HG03103 (cell line): ENCODE measurements around the gene MLPH.

ENCODE experiments used
- ATAC-seq: cut with Tn5 transposase; IDR thresholded peaks from one replicate; pipeline ENCODE4 v1.9.1; 2021; ENCODE audit warnings: low read depth; ENCODE audit not compliant: unreplicated experiment

Gene MLPH

DNA sequence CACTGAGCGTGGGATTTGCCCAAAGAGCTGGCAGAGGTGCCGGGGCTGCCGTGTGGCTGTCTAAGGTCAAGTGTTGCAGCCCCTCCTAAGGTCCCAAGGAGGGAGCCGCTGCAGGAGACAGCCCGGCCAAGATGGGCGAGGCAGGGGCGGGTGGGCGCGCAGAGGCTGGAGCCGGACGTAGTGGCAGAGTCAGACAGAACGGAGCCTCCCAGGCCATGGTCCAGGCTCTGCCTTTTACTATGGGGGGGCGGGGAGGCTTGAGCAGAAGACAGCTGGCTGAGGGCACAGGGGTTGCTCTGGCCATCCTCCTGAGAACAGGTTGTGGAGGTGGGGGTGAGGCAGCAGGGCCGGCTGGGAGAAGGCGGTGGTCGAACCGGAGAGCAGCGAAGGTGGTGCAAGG is 51.9 kb downstream of the MLPH start:
- no peak for ATAC-seq

DNA sequence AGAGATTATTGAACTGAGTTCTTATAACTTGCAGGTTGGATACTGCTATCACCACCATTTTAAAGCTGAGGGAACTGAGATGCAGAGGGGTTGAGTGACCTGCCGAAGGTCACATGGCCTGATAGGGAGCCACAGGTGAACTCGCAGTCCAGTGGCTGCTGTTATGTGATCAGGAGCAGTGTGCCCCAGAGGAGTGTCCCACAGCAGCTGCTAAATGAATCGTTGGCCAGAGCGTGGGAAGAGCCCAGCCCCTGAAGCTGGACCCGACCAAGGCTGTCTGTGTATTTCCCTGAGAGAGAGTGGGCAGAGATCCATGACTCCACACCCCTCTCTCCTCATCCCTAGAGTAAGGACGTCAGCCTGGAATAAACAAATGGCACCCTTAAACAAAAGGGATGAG is 52.6 kb downstream of the MLPH start:
- no peak for ATAC-seq

DNA sequence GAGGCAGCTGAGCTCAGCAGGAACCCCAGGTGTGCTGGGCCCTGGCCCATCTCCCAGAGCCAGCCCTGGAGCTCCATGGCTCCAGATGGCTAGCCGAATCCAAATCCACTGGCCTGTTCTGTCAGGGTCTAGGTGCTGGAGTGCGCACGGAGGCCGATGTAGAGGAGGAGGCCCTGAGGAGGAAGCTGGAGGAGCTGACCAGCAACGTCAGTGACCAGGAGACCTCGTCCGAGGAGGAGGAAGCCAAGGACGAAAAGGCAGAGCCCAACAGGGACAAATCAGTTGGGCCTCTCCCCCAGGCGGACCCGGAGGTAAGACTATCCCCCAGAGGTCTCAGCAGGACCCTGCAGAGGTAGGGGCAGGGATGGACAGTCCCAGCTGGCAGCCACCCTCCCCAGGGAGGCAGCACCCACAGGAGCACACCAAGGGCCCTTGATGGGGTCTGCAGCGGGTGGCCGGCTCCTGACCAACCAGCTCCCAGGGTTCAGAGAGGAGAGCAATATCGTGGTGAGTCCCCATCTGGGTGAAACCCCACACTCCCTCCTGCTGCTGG is 53.2 kb downstream of the MLPH start:
- no peak for ATAC-seq

DNA sequence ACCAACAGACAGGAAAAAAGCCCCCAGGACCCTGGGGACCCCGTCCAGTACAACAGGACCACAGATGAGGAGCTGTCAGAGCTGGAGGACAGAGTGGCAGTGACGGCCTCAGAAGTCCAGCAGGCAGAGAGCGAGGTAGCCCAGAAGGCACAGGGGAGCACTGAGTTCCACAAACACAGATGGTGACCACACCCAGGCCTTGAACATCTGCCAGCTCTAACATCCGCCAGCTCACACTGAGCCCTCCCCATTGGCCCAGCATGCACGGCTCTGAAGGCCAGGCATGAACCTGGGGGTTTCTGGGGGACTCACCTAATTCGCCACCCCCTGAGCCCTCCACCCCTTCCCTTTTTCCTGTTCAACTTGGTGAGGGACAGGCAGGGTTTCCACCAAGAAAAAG is 53.8 kb downstream of the MLPH start:
- ATAC-seq, result no peak

DNA sequence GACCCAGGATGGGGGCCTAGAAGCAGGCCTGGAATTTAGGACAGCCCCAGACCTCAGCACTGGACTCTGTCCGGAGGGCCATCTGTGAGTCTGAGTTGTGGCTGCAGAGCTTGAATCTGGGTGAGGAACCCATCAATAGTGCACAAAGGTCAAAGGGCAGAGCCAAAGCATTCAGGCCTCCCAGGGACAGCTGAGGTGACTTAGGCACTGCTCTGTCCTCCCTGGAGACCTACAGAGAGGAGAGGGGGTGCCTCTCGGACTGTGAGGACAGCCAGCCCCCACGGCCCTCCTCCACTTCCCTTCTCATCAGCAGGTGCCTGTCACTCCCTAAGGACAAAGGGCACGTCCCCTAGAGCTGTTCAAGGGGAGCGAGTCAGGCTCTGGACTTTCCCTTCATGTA is 54.2 kb downstream of the MLPH start:
- no peak for ATAC-seq

DNA sequence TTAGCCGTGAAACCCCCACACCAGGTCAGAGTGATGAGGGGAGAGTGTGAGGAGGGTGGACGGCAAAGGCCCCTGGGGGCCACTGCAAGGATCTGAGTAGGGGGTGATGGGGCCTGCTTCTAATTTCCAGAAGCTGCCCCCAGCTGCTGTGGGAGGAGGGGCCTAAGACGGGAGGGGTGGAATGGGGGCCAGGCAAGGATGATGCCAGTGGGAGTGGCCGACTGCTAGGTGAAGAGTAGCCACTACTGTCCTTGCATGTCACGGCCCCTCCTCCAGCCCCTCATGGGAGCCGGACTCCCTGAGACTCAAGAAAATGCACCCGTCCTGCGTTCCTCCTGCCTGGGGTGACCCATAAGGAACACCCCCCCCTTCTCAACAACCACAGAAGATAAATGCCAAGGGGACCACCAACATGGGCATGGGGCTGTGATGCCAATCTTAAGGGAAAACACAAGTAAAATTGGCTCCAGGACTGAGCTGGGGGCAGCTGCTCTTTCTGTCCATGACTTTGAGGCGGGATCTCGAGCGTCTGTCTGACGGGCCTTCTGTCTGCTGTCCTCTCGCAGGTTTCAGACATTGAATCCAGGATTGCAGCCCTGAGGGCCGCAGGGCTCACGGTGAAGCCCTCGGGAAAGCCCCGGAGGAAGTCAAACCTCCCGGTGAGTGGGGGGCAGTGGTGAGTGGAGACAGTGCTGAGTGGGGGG is 55.1 kb downstream of the MLPH start:
- no peak for ATAC-seq

DNA sequence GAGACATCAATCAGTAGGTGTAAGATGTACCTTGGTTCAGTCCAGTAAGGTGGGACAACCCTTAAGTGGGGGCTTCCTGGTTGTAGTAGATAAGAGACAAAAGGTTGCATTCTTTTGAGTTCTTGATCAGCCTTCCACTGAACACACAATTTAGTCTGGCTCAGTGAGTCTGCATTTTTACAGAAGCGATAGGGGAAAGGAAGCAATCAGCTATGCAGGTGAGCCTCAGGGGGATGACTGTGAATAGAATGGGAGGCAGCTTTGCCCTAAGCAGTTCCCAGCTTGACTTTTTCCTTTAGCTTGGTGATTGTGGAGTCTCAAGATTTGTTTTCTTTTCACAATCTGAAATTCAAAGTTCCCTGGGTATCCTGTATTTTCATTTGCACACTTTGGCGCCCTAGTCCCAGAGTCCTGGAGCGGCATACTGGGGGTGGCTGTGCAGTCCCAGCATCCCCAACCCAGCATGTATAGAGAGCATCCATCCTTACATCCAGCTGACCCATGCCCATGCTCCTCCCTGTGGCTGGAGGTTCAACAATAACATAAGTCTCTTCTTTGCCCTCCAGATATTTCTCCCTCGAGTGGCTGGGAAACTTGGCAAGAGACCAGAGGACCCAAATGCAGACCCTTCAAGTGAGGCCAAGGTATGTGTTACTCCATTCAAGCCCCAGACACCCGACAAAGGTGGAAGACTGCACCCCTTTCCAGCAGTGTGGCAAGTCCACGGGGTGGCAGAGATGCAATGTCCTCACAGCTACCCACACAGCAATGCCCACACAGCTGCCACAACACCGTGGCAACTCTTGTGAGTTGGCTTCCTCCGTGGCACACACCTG is 59.2 kb downstream of the MLPH start:
- no peak for ATAC-seq

DNA sequence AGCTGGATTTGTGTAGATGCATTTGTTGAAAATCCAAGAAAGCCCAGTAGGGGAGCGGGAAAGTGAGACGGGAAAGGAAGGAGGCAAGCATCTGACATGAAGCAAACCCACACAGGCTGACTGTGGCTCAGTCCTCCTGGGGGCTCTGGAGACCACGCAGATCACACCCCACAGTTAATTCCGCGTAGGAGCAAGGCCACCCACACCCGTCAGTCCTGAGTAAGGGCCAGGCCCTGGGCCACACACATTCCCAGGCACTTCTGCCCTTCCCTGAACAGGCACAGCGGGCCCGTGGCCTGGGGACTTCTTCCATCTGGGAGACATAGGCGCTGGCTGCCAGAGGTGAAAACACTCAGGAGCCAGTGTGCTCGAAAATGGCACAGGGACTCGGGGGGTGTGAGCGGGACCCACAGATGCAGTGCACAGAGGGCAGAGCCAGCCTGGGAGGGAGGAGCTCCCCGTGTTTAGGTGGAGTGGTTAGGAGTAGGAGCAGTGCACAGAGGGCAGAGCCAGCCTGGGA is 59.9 kb downstream of the MLPH start:
- no peak for ATAC-seq

DNA sequence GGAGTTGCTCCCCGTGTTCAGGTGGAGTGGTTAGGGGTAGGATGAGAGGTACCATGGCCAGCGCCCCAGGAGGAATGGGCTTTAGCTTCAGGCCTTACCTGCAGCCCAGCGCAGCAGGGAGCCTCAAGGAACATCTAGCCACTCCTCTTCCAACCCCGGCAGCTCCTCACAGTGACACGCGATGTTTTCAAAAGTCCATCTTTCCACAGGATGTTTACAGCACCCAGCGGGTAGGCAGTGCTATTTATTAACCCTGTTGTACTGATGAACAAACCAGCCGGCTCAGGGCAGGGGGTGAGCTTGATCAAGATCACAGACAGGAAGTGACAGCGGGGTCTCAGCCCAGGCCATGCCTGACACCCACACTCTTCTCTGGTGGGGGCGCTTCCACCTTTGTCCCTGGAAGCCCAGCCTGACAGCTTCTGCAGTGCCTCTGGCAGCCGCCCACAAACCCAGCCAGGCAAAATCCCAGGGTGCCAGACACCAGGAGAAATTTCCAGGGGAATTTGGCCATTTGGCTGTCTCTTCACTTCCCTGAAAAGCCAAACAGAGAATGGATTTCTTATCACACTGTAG is 60.9 kb downstream of the MLPH start:
- no peak for ATAC-seq

DNA sequence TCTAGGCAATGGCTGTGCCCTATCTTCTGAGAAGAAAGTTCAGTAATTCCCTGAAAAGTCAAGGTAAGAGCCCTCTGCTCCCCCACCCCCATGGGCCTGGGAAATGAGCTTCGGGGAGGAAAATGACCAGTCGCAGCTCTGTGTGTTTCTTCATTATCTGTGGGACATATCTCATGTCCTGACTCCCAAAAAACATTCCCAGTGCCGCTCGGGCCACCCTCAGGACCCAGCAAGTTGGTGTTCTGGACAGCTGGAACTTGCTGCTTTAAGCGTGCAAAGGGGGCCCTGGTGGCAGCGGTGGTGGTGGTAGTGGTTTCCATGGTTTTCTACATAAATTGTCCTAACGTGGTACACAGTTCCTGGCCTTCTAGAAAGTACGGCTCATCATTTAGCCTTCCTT is 62.2 kb downstream of the MLPH start:
- ATAC-seq, result no peak

DNA sequence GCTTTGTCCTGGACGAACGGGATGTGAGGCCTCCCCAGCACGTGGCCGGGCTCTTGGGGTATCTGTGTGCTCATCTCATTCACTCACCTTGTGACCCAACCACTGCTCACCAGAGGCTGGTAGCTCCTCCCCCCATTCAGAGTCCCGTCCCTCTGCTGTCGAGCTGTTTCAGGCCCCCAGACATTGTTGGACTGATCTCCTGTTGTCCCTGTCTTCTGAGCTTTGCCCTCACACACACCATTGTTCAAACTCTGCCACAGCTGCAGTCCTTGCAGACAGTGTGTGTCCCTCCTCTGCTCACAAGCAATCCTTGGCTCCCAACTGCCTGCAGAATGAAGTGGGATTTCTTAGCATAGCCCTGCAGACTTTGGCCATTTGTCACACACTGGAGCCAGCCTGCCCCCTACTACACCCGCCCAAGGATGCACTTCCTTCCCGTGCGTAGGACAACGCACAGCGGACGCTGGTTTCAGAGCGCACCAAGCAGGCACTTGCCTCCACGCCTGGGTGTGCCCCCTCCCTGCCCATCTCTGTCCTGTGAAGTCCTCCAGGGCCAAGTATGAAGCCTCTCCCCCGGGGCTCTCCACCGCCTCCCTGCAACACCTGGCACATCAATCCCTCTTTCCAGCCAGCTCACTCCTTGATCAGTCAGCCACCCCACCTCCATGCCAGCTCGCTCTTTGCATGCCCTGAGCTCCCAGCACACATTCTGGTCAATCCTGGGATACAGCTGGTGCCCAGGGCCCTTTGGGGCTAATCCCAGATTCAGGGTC is 62.8 kb downstream of the MLPH start:
- no peak for ATAC-seq

DNA sequence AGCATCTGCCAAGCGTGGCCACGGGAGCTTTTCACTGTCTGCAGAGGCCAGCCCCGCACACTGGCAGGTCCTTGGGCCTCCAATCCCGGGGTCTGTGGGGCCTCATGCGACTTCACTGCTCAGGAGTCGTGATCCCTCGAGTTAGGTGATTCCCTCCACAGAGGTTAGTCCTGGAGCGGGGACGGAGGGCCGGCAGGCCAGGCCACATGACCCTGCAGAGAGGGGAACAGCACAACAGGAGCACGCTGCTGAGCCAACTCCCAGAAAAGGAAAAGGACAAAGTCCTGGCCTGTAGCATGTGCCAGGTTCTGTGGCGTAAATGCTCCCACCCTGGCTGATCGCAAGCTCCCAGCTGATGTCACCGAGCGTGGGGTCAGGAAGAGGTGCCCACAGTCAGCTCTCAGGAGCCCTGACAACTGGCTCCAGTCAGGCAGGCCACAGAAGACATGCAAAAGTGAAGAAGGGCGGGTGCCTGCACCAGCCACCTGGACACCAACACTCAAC is 64.1 kb downstream of the MLPH start:
- ATAC-seq, result no peak

DNA sequence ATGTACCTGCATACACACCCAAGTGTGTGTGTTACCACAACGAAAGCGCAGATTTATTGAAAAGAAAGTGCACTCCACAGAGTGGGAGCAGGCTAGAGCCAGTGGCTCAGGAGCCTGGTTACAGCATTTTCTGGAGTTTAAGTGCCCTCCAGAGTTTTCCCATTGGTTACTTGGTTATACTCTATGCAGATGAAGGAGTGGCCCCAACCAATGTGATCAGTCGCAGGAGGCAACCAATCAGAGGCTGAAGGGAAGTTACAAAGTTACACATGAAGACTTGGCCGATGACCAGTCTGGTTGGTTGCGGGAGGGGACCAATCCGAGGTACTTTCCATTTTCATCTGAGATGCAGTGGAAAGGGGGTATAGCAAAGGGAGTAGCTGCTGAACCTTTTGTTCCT is 65.9 kb downstream of the MLPH start:
- ATAC-seq, result no peak

DNA sequence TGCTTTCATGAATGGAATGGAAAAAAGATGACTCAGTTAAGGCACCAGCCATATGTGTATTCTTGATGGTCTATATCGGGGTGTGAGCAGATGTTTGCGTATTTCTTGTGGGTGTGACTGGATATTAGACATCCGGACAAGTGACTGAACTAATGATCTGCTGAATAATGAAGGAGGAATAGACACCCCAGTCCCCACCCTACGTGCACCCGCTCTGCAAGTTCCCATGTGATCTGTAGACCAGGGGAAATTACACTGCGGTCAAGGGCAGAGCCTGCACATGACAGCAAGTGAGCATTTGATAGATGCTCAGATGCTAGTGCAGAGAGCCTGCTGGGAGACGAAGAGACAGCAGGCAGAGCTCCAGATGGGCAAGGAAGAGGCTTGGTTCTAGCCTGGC is 66.9 kb downstream of the MLPH start:
- no peak for ATAC-seq

DNA sequence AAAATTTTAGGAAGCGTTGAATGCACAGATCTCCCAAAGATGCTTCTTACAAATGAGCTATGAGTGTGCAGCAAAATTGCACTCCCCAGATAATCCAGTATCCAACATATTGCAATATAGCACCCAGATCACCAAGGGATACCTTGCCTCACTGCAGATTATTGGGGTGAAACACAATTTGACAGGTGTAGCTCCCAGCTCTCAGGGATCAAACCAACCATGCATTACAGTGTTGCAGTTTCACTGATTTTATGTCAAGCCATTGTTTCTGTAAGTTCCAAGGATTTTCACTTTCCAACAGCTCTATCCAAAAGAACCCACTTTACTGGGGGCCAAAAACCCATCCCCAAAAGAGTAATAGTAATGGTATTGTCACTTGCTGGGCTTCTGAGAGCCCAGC is 68.5 kb downstream of the MLPH start:
- no peak for ATAC-seq

DNA sequence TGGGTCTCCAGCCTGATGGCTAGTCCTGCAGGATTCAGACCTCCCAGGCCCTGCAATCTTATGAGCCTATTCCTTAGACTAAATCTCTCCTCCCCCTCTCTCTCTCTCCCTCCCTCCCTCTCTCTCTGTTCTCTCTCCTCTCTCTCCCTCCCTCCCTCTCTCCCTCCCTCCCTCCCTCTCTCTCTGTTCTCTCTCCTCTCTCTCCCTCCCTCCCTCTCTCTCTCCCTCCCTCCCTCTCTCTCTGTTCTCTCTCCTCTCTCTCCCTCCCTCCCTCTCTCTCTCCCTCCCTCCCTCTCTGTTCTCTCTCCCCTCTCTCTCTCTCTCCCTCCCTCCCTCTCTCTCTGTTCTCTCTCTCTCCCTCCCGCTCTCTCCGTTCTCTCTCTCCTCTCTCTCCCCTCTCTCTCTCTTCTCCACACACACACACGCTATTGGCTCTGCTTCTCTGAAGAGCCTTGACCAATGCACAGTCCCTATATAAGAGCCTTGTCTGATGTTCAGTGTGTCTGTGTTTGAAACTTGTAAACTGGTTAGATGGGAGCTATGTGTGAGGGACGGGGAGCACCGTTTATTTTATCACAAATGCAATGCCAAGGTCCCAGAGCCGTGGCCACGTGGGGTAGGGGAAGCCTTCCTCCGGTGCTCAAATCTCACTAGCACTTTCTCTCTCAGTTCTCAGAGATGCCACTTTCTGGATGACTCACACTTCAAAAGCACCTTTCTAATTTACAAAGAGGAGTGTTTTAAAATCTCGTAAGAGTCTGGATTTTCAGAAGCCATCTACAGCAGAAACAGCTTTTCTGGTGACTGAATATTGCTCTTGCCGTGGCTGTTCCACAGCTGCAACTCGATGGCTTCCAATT is 70.0 kb downstream of the MLPH start:
- ATAC-seq, result peak; percentile 83

DNA sequence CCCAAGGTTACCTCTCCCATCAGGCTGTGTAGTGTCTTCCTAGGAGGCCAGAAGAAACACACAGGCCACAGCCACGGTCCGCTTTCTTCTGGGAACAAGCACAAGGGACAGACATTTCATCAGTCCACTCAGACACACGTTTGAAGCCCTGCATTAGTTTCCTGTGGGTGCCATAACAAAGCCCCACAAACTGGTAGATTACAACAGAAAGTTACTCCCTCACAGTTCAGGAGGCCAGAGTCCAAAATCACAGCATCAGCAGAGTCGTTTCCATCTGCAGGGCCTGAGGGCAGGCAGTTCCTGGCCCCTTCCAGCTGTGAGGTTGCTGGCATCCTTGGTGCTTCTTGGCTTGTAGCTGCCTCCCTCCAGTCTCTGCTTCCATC is 70.6 kb downstream of the MLPH start:
- ATAC-seq, result peak; percentile 17

DNA sequence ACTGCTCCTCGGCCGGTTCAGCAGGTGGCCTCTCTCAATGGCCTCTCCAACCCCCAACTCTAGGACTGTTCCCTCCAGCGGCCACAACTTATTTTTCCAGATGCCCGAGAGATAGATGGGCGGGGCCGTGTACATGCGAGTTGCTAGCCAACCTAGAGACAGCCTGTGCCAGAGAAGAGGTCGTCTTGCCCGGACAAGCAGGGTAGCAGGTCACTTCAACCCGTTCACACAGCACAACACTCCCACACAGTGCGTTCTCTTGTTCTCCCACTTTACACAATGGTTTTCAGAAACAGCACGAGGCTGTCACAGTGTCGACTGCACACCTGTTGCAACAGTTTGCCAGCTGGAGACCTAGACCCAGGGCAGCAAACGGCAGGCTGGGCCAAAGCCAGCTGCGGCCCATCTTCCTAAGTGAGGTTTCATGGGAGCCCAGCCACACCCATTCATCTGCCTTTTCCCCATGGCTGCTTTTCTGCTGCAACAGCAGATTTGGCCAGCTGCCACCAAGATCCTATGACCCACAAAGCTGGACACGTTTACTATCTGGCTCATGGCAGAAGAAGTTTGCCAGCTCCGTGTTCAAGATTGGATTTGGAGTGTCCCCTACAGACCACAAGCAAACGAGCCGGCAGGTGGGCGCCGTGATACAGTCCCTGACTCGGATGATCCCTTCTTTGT is 72.0 kb downstream of the MLPH start:
- no peak for ATAC-seq

DNA sequence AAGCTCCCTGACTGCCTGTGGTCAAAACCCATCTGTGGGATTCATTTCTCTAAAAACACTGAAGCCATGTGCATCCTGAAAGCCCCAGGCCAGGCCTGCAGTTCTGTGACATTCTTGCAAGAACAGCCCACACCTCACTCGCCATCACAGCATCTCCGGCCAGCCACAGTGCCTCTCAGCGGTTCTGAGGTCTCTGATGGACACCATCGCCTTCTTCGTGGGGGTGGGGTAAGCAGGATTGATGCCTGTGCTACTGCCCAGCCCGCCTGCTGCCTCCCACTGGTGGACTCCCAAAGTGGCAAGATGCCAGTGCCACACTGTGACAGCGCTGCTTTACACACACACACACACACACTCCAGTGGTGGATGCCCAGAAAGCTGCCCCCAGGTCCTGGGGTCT is 74.2 kb downstream of the MLPH start:
- ATAC-seq, result no peak
